NB4 (cell line): Measurements from ENCODE around the gene DCC.

Source experiments
- CTCF ChIP-seq: IDR thresholded peaks from one replicate; pipeline ENCODE4 v1.5.1; 2012; ENCODE audit warnings: low read depth, low read length
- MAX ChIP-seq: IDR thresholded peaks from 2 replicates; pipeline ENCODE4 v1.6.1; 2011; ENCODE audit warnings: low read depth, low read length
- MYC ChIP-seq: IDR thresholded peaks from 2 replicates; pipeline ENCODE4 v1.6.1; 2011; ENCODE audit warnings: low read depth, low read length
- POLR2A ChIP-seq: IDR thresholded peaks from 2 replicates; pipeline ENCODE4 v1.6.1; 2011; ENCODE audit warnings: mild to moderate bottlenecking; ENCODE audit not compliant: insufficient read length; ENCODE audit errors: extremely low read depth

GRCh38 chr18:52319424-52319983 lies 20.5 kb upstream of the DCC start:
- TF ChIP-seq CTCF (no peak), POLR2A (no peak), MYC (no peak), MAX (no peak)
